ENCODE measurements around the gene RAB36. TPM values are rescaled to one million over a fixed set of nuclear protein-coding genes. Genes with fewer than 3 reads are reported as not detected.

The RAB36 gene
- polyA plus RNA-seq, 1 donor (not counting 4 experiments of a cell fraction or from before 2014, with no cell fraction given), result 1.9 TPM

DNA sequence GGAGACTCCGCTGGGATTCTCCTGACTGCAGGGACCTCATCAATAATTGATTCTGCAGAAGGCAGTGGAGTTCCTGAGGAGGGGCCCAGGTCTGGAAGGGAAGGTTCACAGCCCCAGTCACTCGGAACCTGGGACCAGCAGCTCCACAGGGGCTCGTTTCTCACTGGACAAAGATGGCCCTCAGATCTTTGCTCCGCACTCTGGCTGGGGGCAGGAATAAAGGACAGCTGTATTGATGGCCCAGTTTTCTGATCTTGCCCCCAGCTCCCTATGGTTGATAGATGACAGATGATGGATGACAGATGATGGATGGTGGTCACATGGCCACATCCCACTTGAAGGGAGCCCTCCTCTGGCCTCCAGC is 23.7 kb downstream of the RAB36 start:
- no peak overlapping the region for H3K27ac ChIP-seq (ENCODE audit: control insufficient read depth, insufficient read depth, low read length)
- no peak overlapping the region for H3K4me3 ChIP-seq (ENCODE audit: control insufficient read depth in 2 of 3, extremely low read depth in 1 of 3, insufficient read depth in 2 of 3, low read depth in 1 of 3, low read length in 3 of 3)
- no peaks in the 10 kb centered on the region for H3K9me1 ChIP-seq (ENCODE audit: control insufficient read depth, extremely low read depth, insufficient read depth, low read length)
- H3K4me2 ChIP-seq (ENCODE audit: control insufficient read depth, extremely low read depth, insufficient read depth, low read depth, low read length), result no peak overlapping the region
- no peak overlapping the region for H2AFZ ChIP-seq (ENCODE audit: control insufficient read depth, low read length)
- dilution Hi-C loops (cut with MboI; ENCODE audit: extremely low pct_ligation_motif_present, low sequenced_read_pairs), result no loop called here
- no peaks in the 10 kb centered on the region for H3K27me3 ChIP-seq (ENCODE audit: control insufficient read depth, extremely low read depth, insufficient read depth, low read length)
- DNase-seq (ENCODE audit: low read depth, low spot score), result no peak
- FAIRE-seq, result no peak
- no peak for TF ChIP-seq CTCF (optimal IDR thresholded peaks at IDR 0.05 in 1 of 3, IDR thresholded peaks at IDR 0.05 in 1 of 3, conservative IDR thresholded peaks at IDR 0.05 in 1 of 3; ENCODE audit: extremely low read depth in 1 of 3, insufficient read depth in 2 of 3, low read length in 3 of 3)
- TF ChIP-seq EZH2 (IDR thresholded peaks at IDR 0.05; ENCODE audit: low read length), result no peak
- no peaks in the 10 kb centered on the region for H4K20me1 ChIP-seq (ENCODE audit: control insufficient read depth, extremely low read depth, insufficient read depth, low read length)
- no peaks in the 10 kb centered on the region for H3K79me2 ChIP-seq (ENCODE audit: control insufficient read depth, insufficient read depth, low read length)
- H3K9ac ChIP-seq (ENCODE audit: control insufficient read depth, extremely low read depth, insufficient read depth, low read length), result no peak overlapping the region
- no peaks in the 10 kb centered on the region for H3K4me1 ChIP-seq (ENCODE audit: control insufficient read depth, extremely low read depth, insufficient read depth, low read length)
- H3K36me3 ChIP-seq (ENCODE audit: control insufficient read depth in 2 of 2, extremely low read depth in 1 of 2, insufficient read depth in 2 of 2, low read length in 2 of 2), result no peaks in the 10 kb centered on the region
- no peaks in the 10 kb centered on the region for H3K9me3 ChIP-seq (ENCODE audit: control insufficient read depth, low read depth, low read length)

- H3K9me1 ChIP-seq (ENCODE audit: control insufficient read depth, extremely low read depth, insufficient read depth, low read length), result no peaks in the 10 kb centered on the region
- H3K9ac ChIP-seq (ENCODE audit: control insufficient read depth, extremely low read depth, insufficient read depth, low read length), result no peak overlapping the region
- dilution Hi-C loops (cut with MboI; ENCODE audit: extremely low pct_ligation_motif_present, low sequenced_read_pairs), result no loop called here
- no peak overlapping the region for H2AFZ ChIP-seq (ENCODE audit: control insufficient read depth, low read length)
- H3K36me3 ChIP-seq (ENCODE audit: control insufficient read depth in 2 of 2, extremely low read depth in 1 of 2, insufficient read depth in 2 of 2, low read length in 2 of 2), result no peaks in the 10 kb centered on the region
- TF ChIP-seq EZH2 (IDR thresholded peaks at IDR 0.05; ENCODE audit: low read length) (no peak), CTCF (optimal IDR thresholded peaks at IDR 0.05 in 1 of 3, IDR thresholded peaks at IDR 0.05 in 1 of 3, conservative IDR thresholded peaks at IDR 0.05 in 1 of 3; ENCODE audit: extremely low read depth in 1 of 3, insufficient read depth in 2 of 3, low read length in 3 of 3) (no peak)
- H3K4me2 ChIP-seq (ENCODE audit: control insufficient read depth, extremely low read depth, insufficient read depth, low read depth, low read length), result no peak overlapping the region
- no peak overlapping the region for H3K27ac ChIP-seq (ENCODE audit: control insufficient read depth, insufficient read depth, low read length)
- no peaks in the 10 kb centered on the region for H4K20me1 ChIP-seq (ENCODE audit: control insufficient read depth, extremely low read depth, insufficient read depth, low read length)
- H3K79me2 ChIP-seq (ENCODE audit: control insufficient read depth, insufficient read depth, low read length), result peaks cover 3% of the 10 kb centered on the region
- DNase-seq (ENCODE audit: low read depth, low spot score), result no peak
- H3K27me3 ChIP-seq (ENCODE audit: control insufficient read depth, extremely low read depth, insufficient read depth, low read length), result no peaks in the 10 kb centered on the region
- no peak overlapping the region for H3K4me3 ChIP-seq (ENCODE audit: control insufficient read depth in 2 of 3, extremely low read depth in 1 of 3, insufficient read depth in 2 of 3, low read depth in 1 of 3, low read length in 3 of 3)
- H3K9me3 ChIP-seq (ENCODE audit: control insufficient read depth, low read depth, low read length), result peaks cover 3% of the 10 kb centered on the region
- peaks cover 10% of the 10 kb centered on the region for H3K4me1 ChIP-seq (ENCODE audit: control insufficient read depth, extremely low read depth, insufficient read depth, low read length)
- FAIRE-seq, result no peak
These were observed 30.8 kb downstream of the RAB36 start for GRCh38 chr22:23175817-23176644.

All from keratinocyte (primary cell).